ENCODE measurements around the gene PRDM10. TPM values are rescaled to one million over a fixed set of nuclear protein-coding genes. Genes with fewer than 3 reads are reported as not detected.

The PRDM10 gene
- total RNA-seq, 1 experiment from 2014 or later = 7.7 TPM

GRCh38 chr11:129959687-129960086 is 42.9 kb downstream of the PRDM10 start:
- H3T11ph ChIP-seq (ENCODE audit: low read length) = no peak overlapping the region
- no peaks in the 10 kb centered on the region for H3K79me2 ChIP-seq (ENCODE audit: insufficient read depth, low read length)
- no peak overlapping the region for H2AFZ ChIP-seq (ENCODE audit: low read length)
- H2BK15ac ChIP-seq (ENCODE audit: low read depth, low read length) = no peak overlapping the region
- H3K18ac ChIP-seq (ENCODE audit: insufficient read length, low read depth, low read length) = no peak overlapping the region
- no peak overlapping the region for H3K4me2 ChIP-seq (ENCODE audit: insufficient read depth, insufficient read length, low read length)
- no peaks in the 10 kb centered on the region for H3K27me3 Mint-ChIP-seq (ENCODE audit: low read depth)
- H4K20me1 ChIP-seq (ENCODE audit: control insufficient read depth, insufficient read depth, insufficient read length) = no peaks in the 10 kb centered on the region
- no peak overlapping the region for H3K14ac ChIP-seq (ENCODE audit: insufficient read depth, low read length)
- H4K91ac ChIP-seq (ENCODE audit: insufficient read length, low read depth, low read length) = no peak overlapping the region
- H3K36me3 Mint-ChIP-seq (ENCODE audit: insufficient read depth in 1 of 3, low read depth in 3 of 3) = peaks cover 10 to 29% (median 22%) of the 10 kb centered on the region in 3 experiments; a peak in 6 of 7 replicates
- H4K5ac ChIP-seq (ENCODE audit: insufficient read length, low read depth, low read length) = no peak overlapping the region
- H3K4me1 Mint-ChIP-seq = no peaks in the 10 kb centered on the region
- no peak overlapping the region for H2BK12ac ChIP-seq (ENCODE audit: insufficient read length, low read depth, low read length)
- no peak overlapping the region for H3K4ac ChIP-seq (ENCODE audit: low read depth, low read length)
- H2BK5ac ChIP-seq (ENCODE audit: insufficient read length, low read length) = no peak overlapping the region
- no peaks in the 10 kb centered on the region for H3K4me1 ChIP-seq (ENCODE audit: insufficient read depth, low read length)
- H3K23ac ChIP-seq (ENCODE audit: insufficient read length, low read depth, low read length) = no peak overlapping the region
- H3K56ac ChIP-seq (ENCODE audit: insufficient read length, low read depth, low read length) = no peak overlapping the region
- H2BK120ac ChIP-seq (ENCODE audit: low read depth, low read length, poor library complexity, severe bottlenecking) = no peak overlapping the region
- TF ChIP-seq, protein P1, sequence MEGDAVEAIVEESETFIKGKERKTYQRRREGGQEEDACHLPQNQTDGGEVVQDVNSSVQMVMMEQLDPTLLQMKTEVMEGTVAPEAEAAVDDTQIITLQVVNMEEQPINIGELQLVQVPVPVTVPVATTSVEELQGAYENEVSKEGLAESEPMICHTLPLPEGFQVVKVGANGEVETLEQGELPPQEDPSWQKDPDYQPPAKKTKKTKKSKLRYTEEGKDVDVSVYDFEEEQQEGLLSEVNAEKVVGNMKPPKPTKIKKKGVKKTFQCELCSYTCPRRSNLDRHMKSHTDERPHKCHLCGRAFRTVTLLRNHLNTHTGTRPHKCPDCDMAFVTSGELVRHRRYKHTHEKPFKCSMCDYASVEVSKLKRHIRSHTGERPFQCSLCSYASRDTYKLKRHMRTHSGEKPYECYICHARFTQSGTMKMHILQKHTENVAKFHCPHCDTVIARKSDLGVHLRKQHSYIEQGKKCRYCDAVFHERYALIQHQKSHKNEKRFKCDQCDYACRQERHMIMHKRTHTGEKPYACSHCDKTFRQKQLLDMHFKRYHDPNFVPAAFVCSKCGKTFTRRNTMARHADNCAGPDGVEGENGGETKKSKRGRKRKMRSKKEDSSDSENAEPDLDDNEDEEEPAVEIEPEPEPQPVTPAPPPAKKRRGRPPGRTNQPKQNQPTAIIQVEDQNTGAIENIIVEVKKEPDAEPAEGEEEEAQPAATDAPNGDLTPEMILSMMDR (conservative IDR thresholded peaks at IDR 0.05) = no peak
- H3K27ac ChIP-seq (ENCODE audit: insufficient read length, low read depth, low read length) = no peak overlapping the region
- no peaks in the 10 kb centered on the region for H3K9me3 Mint-ChIP-seq
- H2AK5ac ChIP-seq (ENCODE audit: insufficient read length, low read length) = no peak overlapping the region
- H4K8ac ChIP-seq (replicated peaks; ENCODE audit: insufficient read length, low read depth, low read length) = no peak overlapping the region
- H3K27me3 ChIP-seq (ENCODE audit: insufficient read depth, low read length) = no peaks in the 10 kb centered on the region
- H3K23me2 ChIP-seq (ENCODE audit: insufficient read length, low read depth, low read length, poor library complexity, severe bottlenecking) = no peaks in the 10 kb centered on the region
- WGBS (ENCODE audit: extremely low coverage, insufficient read length, low lambda C conversion rate) = no CpG with 5 or more reads among the region's 3 CpGs
- no peak overlapping the region for H3K9ac ChIP-seq (ENCODE audit: extremely low read depth, insufficient read length, low read length)
- H3K79me1 ChIP-seq (ENCODE audit: insufficient read depth, low read depth, low read length, poor library complexity, severe bottlenecking) = no peaks in the 10 kb centered on the region
- no peak overlapping the region for H3K4me3 Mint-ChIP-seq
- no peak for DNase-seq
- no peaks in the 10 kb centered on the region for H3K9me3 ChIP-seq (ENCODE audit: control insufficient read depth, low read depth, low read length)
- no peak overlapping the region for H3K27ac Mint-ChIP-seq
- H2BK20ac ChIP-seq (ENCODE audit: low read depth, low read length, poor library complexity, severe bottlenecking) = no peak overlapping the region

Measured in H9 (cell line).